ENCODE measurements around the gene PLA2G4A. TPM values are rescaled to one million over a fixed set of nuclear protein-coding genes. Genes with fewer than 3 reads are reported as not detected.

The PLA2G4A gene
- total RNA-seq, 2 experiments from 2014 or later = not detected

GRCh38 chr1:186804679-186805078, 24.1 kb upstream of the PLA2G4A start:
- Mint-ChIP-seq H3K36me3 (ENCODE audit: low read depth) (no peaks in the 10 kb centered on the region), H3K27me3 (ENCODE audit: low read depth) (no peaks in the 10 kb centered on the region), H3K9me3 (ENCODE audit: insufficient read depth) (no peaks in the 10 kb centered on the region), H3K4me3 (no peak overlapping the region), H3K27ac (no peak overlapping the region), H3K4me1 (ENCODE audit: low read depth) (no peaks in the 10 kb centered on the region)
- DNase-seq = no peak
- CTCF ChIA-PET = interaction anchor here (1.2 kb wide), 2 partner anchors 32 to 82 kb away, joined by 3 to 4 read pairs; no protein-coding TSS in a partner anchor
- ATAC-seq = no peak
- POLR2A ChIA-PET = no interaction called here

DNA sequence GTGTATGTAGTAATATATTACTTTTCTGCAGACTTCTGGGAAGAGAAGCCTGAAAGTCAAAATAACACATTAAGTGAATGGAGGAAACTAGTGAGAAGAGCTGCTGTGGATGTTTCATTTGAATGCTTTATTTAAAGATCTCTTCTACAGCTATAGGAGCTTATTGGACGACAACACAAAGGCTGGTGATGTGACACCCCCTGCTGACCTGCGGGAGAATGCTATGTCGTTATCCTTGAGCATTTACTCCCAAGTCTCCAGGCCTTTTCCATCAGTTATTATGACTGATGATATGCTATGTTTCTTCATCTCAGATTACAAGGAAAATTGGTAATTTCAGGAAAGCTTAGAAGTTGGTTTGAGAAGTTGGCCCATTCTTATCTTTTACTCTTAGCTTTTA, 22.3 kb upstream of the PLA2G4A start:
- Mint-ChIP-seq H3K27me3 (ENCODE audit: low read depth) (no peaks in the 10 kb centered on the region), H3K36me3 (ENCODE audit: low read depth) (no peaks in the 10 kb centered on the region), H3K9me3 (ENCODE audit: insufficient read depth) (no peaks in the 10 kb centered on the region), H3K27ac (no peak overlapping the region), H3K4me3 (no peak overlapping the region), H3K4me1 (ENCODE audit: low read depth) (no peaks in the 10 kb centered on the region)
- ATAC-seq = no peak
- no peak for DNase-seq
- ChIA-PET CTCF (interaction anchor here (1.0 to 1.8 kb wide), 2 partner anchors 83 to 200 kb away, joined by 3 to 5 read pairs; no protein-coding TSS in a partner anchor), POLR2A (no interaction called here)

GRCh38 chr1:186807163-186807562, 21.6 kb upstream of the PLA2G4A start:
- Mint-ChIP-seq H3K9me3 (ENCODE audit: insufficient read depth) (no peaks in the 10 kb centered on the region), H3K36me3 (ENCODE audit: low read depth) (no peaks in the 10 kb centered on the region), H3K4me3 (no peak overlapping the region), H3K27me3 (ENCODE audit: low read depth) (no peaks in the 10 kb centered on the region), H3K4me1 (ENCODE audit: low read depth) (no peaks in the 10 kb centered on the region), H3K27ac (no peak overlapping the region)
- CTCF ChIA-PET = interaction anchor here (1.8 kb wide), 1 partner anchor 84 kb away, joined by 5 read pairs; no protein-coding TSS in a partner anchor
- ATAC-seq (no peak), DNase-seq (no peak)
- POLR2A ChIA-PET = no interaction called here

GRCh38 chr1:186811892-186812291, 16.9 kb upstream of the PLA2G4A start:
- Mint-ChIP-seq H3K27ac (no peak overlapping the region), H3K9me3 (ENCODE audit: insufficient read depth) (no peaks in the 10 kb centered on the region), H3K4me3 (no peak overlapping the region), H3K27me3 (ENCODE audit: low read depth) (no peaks in the 10 kb centered on the region), H3K36me3 (ENCODE audit: low read depth) (no peaks in the 10 kb centered on the region), H3K4me1 (ENCODE audit: low read depth) (no peaks in the 10 kb centered on the region)
- POLR2A ChIA-PET = no interaction called here
- DNase-seq = no peak
- CTCF ChIA-PET = no interaction called here
- ATAC-seq = no peak

- Mint-ChIP-seq H3K4me1 (ENCODE audit: low read depth) (no peaks in the 10 kb centered on the region), H3K27me3 (ENCODE audit: low read depth) (no peaks in the 10 kb centered on the region), H3K27ac (no peak overlapping the region)
These were observed 16.2 kb upstream of the PLA2G4A start for GRCh38 chr1:186812570-186812969.

GRCh38 chr1:186813420-186813819, 15.3 kb upstream of the PLA2G4A start:
- POLR2A ChIA-PET = no interaction called here
- H3K36me3 Mint-ChIP-seq (ENCODE audit: low read depth) = no peaks in the 10 kb centered on the region
- H3K4me1 Mint-ChIP-seq (ENCODE audit: low read depth) = no peaks in the 10 kb centered on the region
- DNase-seq (no peak), ATAC-seq (no peak)
- H3K27ac Mint-ChIP-seq = no peak overlapping the region
- no peak overlapping the region for H3K4me3 Mint-ChIP-seq
- no peaks in the 10 kb centered on the region for H3K27me3 Mint-ChIP-seq (ENCODE audit: low read depth)
- no peaks in the 10 kb centered on the region for H3K9me3 Mint-ChIP-seq (ENCODE audit: insufficient read depth)
- CTCF ChIA-PET = no interaction called here

More at GRCh38 chr1:186812570-186812969, 16.2 kb upstream of the PLA2G4A start:
- ChIA-PET CTCF (no interaction called here), POLR2A (no interaction called here)
- no peak overlapping the region for H3K4me3 Mint-ChIP-seq
- ATAC-seq = no peak
- no peak for DNase-seq
- no peaks in the 10 kb centered on the region for H3K36me3 Mint-ChIP-seq (ENCODE audit: low read depth)
- no peaks in the 10 kb centered on the region for H3K9me3 Mint-ChIP-seq (ENCODE audit: insufficient read depth)

- Mint-ChIP-seq H3K27ac (no peak overlapping the region), H3K4me3 (no peak overlapping the region), H3K4me1 (ENCODE audit: low read depth) (no peaks in the 10 kb centered on the region), H3K36me3 (ENCODE audit: low read depth) (no peaks in the 10 kb centered on the region), H3K9me3 (ENCODE audit: insufficient read depth) (no peaks in the 10 kb centered on the region), H3K27me3 (ENCODE audit: low read depth) (no peaks in the 10 kb centered on the region)
- CTCF ChIA-PET = no interaction called here
- no peak for ATAC-seq
- POLR2A ChIA-PET = no interaction called here
- DNase-seq = no peak
These were observed 9.6 kb upstream of the PLA2G4A start for GRCh38 chr1:186819126-186819525.

GRCh38 chr1:186819563-186819962, 9.2 kb upstream of the PLA2G4A start:
- Mint-ChIP-seq H3K4me3 (no peak overlapping the region), H3K9me3 (ENCODE audit: insufficient read depth) (no peaks in the 10 kb centered on the region), H3K36me3 (ENCODE audit: low read depth) (no peaks in the 10 kb centered on the region), H3K4me1 (ENCODE audit: low read depth) (no peaks in the 10 kb centered on the region), H3K27ac (no peak overlapping the region), H3K27me3 (ENCODE audit: low read depth) (no peaks in the 10 kb centered on the region)
- POLR2A ChIA-PET = no interaction called here
- CTCF ChIA-PET = no interaction called here
- no peak for ATAC-seq
- DNase-seq = no peak

DNA sequence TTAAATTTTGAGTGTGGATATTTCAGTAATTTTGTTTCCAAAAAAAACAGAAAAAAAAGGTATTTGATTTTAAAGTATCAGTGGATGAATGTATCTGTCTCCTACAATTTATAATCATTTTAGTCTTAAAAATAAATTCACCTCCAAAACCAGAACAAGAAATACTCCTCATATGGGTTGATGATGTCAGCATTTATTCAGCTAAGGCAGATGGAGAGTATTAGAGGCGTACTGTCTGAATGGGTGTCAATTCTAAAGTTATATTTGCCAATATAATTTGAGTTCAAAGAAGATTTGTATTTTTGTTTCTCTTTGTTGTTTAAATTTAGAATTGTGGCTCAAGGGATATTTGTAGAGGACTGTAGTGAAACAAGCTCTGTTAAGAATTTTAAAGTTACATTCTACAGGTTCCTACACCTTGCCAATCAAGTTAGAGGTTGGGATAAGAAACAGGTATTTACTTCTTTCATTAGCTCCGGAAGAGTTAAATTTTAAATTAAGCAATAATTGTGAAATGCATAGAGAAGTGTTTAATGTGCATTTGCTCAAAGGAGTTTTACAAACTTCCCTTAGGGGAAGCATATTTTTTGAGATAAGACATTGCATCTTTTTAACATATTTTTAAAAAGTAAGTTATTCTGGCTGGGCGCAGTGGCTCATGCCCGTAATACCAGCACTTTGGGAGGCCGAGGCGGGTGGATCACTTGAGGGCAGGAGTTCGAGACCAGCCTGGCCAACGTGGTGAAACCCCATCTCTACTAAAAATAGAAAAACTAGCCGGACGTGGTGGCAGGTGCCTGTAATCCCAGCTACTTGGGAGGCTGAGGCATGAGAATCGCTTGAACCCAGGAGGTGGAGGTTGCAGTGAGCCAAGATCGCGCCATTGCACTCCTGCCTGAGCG, 1.2 kb downstream of the PLA2G4A start:
- no peaks in the 10 kb centered on the region for H3K36me3 Mint-ChIP-seq (ENCODE audit: low read depth)
- H3K27me3 Mint-ChIP-seq (ENCODE audit: low read depth) = peaks cover 11% of the 10 kb centered on the region
- DNase-seq (no peak), ATAC-seq (no peak)
- POLR2A ChIA-PET = no interaction called here
- H3K27ac Mint-ChIP-seq = no peak overlapping the region
- H3K4me3 Mint-ChIP-seq = no peak overlapping the region
- no peaks in the 10 kb centered on the region for H3K9me3 Mint-ChIP-seq (ENCODE audit: insufficient read depth)
- CTCF ChIA-PET = no interaction called here
- H3K4me1 Mint-ChIP-seq (ENCODE audit: low read depth) = peaks cover 11% of the 10 kb centered on the region

GRCh38 chr1:186831168-186831567, 2.4 kb downstream of the PLA2G4A start:
- ATAC-seq (no peak), DNase-seq (no peak)
- H3K27ac Mint-ChIP-seq = no peak overlapping the region
- H3K4me3 Mint-ChIP-seq = no peak overlapping the region
- ChIA-PET CTCF (no interaction called here), POLR2A (no interaction called here)
- no peaks in the 10 kb centered on the region for H3K36me3 Mint-ChIP-seq (ENCODE audit: low read depth)
- peaks cover 11% of the 10 kb centered on the region for H3K4me1 Mint-ChIP-seq (ENCODE audit: low read depth)
- H3K27me3 Mint-ChIP-seq (ENCODE audit: low read depth) = peaks cover 11% of the 10 kb centered on the region
- H3K9me3 Mint-ChIP-seq (ENCODE audit: insufficient read depth) = no peaks in the 10 kb centered on the region

- H3K36me3 Mint-ChIP-seq (ENCODE audit: low read depth) = no peaks in the 10 kb centered on the region
- peaks cover 7% of the 10 kb centered on the region for H3K27me3 Mint-ChIP-seq (ENCODE audit: low read depth)
- ATAC-seq = no peak
- POLR2A ChIA-PET = no interaction called here
- no peak overlapping the region for H3K4me3 Mint-ChIP-seq
- H3K9me3 Mint-ChIP-seq (ENCODE audit: insufficient read depth) = no peaks in the 10 kb centered on the region
- no peak for DNase-seq
- CTCF ChIA-PET = no interaction called here
- H3K4me1 Mint-ChIP-seq (ENCODE audit: low read depth) = peaks cover 2% of the 10 kb centered on the region
- H3K27ac Mint-ChIP-seq = no peak overlapping the region
These were observed 5.7 kb downstream of the PLA2G4A start for GRCh38 chr1:186834399-186834958.

GRCh38 chr1:186835448-186835847, 6.7 kb downstream of the PLA2G4A start:
- ATAC-seq = no peak
- CTCF ChIA-PET = no interaction called here
- peaks cover 7% of the 10 kb centered on the region for H3K27me3 Mint-ChIP-seq (ENCODE audit: low read depth)
- no peak overlapping the region for H3K27ac Mint-ChIP-seq
- no peaks in the 10 kb centered on the region for H3K36me3 Mint-ChIP-seq (ENCODE audit: low read depth)
- POLR2A ChIA-PET = no interaction called here
- H3K9me3 Mint-ChIP-seq (ENCODE audit: insufficient read depth) = no peaks in the 10 kb centered on the region
- no peaks in the 10 kb centered on the region for H3K4me1 Mint-ChIP-seq (ENCODE audit: low read depth)
- no peak for DNase-seq
- no peak overlapping the region for H3K4me3 Mint-ChIP-seq

Measured in activated CD8-positive, alpha-beta T cell treated with anti-CD3 and anti-CD28 coated beads, Interleukin-2, amount 10 ng/mL, durations not matched to agents 7 days and 5 days (primary cell).